Spleen (tissue), 11 donors: Measurements from ENCODE around the gene LRP1. TPM values are rescaled to one million over a fixed set of nuclear protein-coding genes. Genes with fewer than 3 reads are reported as not detected.

Experiments
- DNase-seq: peaks from one replicate; pipeline ENCODE4 v3.0.0-alpha.2; 2020
- H3K27ac ChIP-seq, 8 donors: fragments of 200-600 bp; sonication (generic) in 7 of 8; 1 replicate in 4 of 8; 2 replicates in 4 of 8; pipeline versions ENCODE4 v1.5.0 to v1.8.0; 2016 to 2021; ENCODE audit warnings: inconsistent platforms in 4 of 8, mild to moderate bottlenecking in 4 of 8, moderate library complexity in 1 of 8
- H3K27me3 ChIP-seq, 7 donors: fragments of 200-600 bp; sonication (generic) in 6 of 7; replicated peaks in 1 of 7; 1 replicate in 4 of 7; 2 replicates in 3 of 7; pipeline versions ENCODE4 v1.5.0 to v1.8.0; 2016 to 2021; ENCODE audit warnings: inconsistent platforms in 3 of 7, mild to moderate bottlenecking in 1 of 7
- H3K36me3 ChIP-seq, 6 donors: fragments of 200-600 bp; sonication (generic) in 5 of 6; 1 replicate in 4 of 6; 2 replicates in 2 of 6; pipeline versions ENCODE4 v1.5.0 to v1.8.0; 2016 to 2021; ENCODE audit warnings: inconsistent platforms in 2 of 6
- H3K4me1 ChIP-seq, 6 donors: fragments of 200-600 bp; sonication (generic) in 5 of 6; 1 replicate in 3 of 6; 2 replicates in 3 of 6; pipeline versions ENCODE4 v1.5.0 to v1.8.0; 2016 to 2021; ENCODE audit warnings: inconsistent platforms in 3 of 6
- H3K4me3 ChIP-seq, 8 donors: fragments of 200-600 bp; sonication (generic) in 7 of 8; 1 replicate in 4 of 8; 2 replicates in 4 of 8; pipeline versions ENCODE4 v1.5.0 to v1.8.0; 2016 to 2021; ENCODE audit warnings: inconsistent platforms in 4 of 8, mild to moderate bottlenecking in 4 of 8, moderate library complexity in 2 of 8
- H3K9me3 ChIP-seq, 8 donors: fragments of 200-600 bp; sonication (generic) in 7 of 8; 1 replicate in 4 of 8; 2 replicates in 4 of 8; pipeline versions ENCODE4 v1.5.0 to v1.8.0; 2016 to 2021; ENCODE audit warnings: inconsistent platforms in 4 of 8
- POLR2A ChIP-seq, 3 donors: fragments of 450-650 bp; IDR thresholded peaks; one replicate each; pipeline ENCODE4 v1.5.1; 2017; ENCODE audit warnings: antibody characterized with exemption in 3 of 3, mild to moderate bottlenecking in 1 of 3
- POLR2AphosphoS5 ChIP-seq, 3 donors: sonication (generic); formaldehyde crosslinking; IDR thresholded peaks; one replicate each; pipeline ENCODE4 v1.5.1; 2017; ENCODE audit warnings: antibody characterized with exemption in 3 of 3
- WGBS, 5 donors: extraction: QIAGEN DNeasy Blood & Tissue Kit in 3 of 5; methylation state at CpG; one replicate each; pipeline versions ENCODE4 v1.1.5 to v1.1.7; 2013 to 2018; 5-methylcytosine and 5-hydroxymethylcytosine counted together
- intact Hi-C: fragments of 100-400 bp; cut with DNase I; formaldehyde crosslinking; loops from one replicate; pipeline ENCODE4 v1.15.0; 2023; ENCODE audit warnings: low total_unique reads
- polyA plus RNA-seq, 3 donors: library from polyadenylated mRNA; stranded (reverse); fragments of 200-250 nt; gene quantifications; one replicate each; pipeline ENCODE4 v1.2.1, GENCODE V29; 2013
- total RNA-seq, 7 donors: library from RNA; depleted of rRNA in 3 of 7; stranded (reverse); fragments of >200 nt in 3 of 7; fragmentation: NEBNext Ultra II Directional in 4 of 7; extraction: Animal tissue kit (Norgen Biotek cat#: 25700) in 4 of 7; gene quantifications; one replicate each; pipeline versions ENCODE4 v1.1.0 to v1.2.1, GENCODE V29; 2016 to 2021
- TF ChIP-seq, protein P1 (sequence below), 11 experiments: fragments of 200-600 bp in 7 of 11; fragments of 450-650 bp in 4 of 11; sonication (generic) in 4 of 11; IDR thresholded peaks in 8 of 11; conservative IDR thresholded peaks in 3 of 11; 1 replicate in 7 of 11; 2 replicates in 4 of 11; pipeline versions ENCODE4 v1.4.0 to v1.8.0; 2016 to 2021; ENCODE audit warnings: antibody characterized with exemption in 11 of 11, inconsistent platforms in 4 of 11, mild to moderate bottlenecking in 1 of 11
- donor health status: healthy with polysubstance abuse.
- donor health status: DM: no; HTN: no; CAD: no; lungs with moderate emphysema.
- donor health status: DM: no; HTN: no; CAD: no.
- donor health status: Bipolar disorder and iron deficiency.
- donor health status: healthy.
- donor health status: DM: no; HTN: no; CAD: no.
- donor health status: DM: yes; HTN: yes; CAD: no.

LRP1 gene
- total and polyA plus RNA-seq, 10 donors, result 8.9 to 216 (median 159) TPM

DNA sequence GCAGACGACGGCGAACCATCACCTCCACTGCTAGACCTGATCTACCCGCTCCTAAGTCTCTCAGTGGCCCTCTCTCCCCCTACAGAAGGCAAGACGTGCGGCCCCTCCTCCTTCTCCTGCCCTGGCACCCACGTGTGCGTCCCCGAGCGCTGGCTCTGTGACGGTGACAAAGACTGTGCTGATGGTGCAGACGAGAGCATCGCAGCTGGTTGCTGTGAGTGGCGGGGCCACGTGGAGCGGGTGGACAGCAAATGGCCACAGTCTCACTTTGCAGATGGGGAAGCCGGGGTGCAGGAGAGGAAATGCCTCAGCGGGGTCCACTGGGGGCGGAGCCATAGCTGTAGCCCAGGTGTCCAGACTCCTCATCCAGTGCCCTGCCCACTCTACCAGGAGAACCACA is 66.9 kb downstream of the LRP1 start:
- Histone ChIP-seq H3K4me3 (no peak overlapping the region), H3K36me3 (peaks cover 0 to 100% (median 44%) of the 10 kb centered on the region in 6 donors), H3K4me1 (no peaks in the 10 kb centered on the region), H3K9me3 (no peaks in the 10 kb centered on the region), H3K27ac (no peak overlapping the region), H3K27me3 (no peaks in the 10 kb centered on the region)
- 78 to 86% (median 86%) methylated on average over 19 of the region's 19 CpGs for WGBS, 5 donors
- DNase-seq, result no peak
- peak in 1 of 3 donors; percentile 26 for TF ChIP-seq POLR2AphosphoS5 (IDR thresholded peaks at IDR 0.05)
- no peak for TF ChIP-seq POLR2A (IDR thresholded peaks at IDR 0.05)
- intact Hi-C loops, result no loop called here

DNA sequence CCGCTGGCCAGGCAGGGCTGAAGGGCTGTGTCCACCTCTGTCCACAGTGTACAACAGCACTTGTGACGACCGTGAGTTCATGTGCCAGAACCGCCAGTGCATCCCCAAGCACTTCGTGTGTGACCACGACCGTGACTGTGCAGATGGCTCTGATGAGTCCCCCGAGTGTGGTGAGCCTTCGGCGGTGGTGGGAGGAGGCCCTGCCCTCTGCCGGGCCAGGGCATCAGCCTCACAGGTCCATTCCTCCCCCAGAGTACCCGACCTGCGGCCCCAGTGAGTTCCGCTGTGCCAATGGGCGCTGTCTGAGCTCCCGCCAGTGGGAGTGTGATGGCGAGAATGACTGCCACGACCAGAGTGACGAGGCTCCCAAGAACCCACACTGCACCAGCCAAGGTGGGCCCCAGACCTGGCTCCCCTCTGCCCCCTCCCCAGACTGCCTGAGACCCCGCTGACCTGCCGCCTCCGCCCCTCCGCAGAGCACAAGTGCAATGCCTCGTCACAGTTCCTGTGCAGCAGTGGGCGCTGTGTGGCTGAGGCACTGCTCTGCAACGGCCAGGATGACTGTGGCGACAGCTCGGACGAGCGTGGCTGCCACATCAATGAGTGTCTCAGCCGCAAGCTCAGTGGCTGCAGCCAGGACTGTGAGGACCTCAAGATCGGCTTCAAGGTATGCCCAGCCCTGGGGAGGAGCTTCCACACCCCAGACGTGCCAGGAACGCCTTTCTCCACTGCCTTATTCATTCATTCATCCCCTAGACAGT is 67.5 kb downstream of the LRP1 start:
- intact Hi-C loops, result no loop called here
- Histone ChIP-seq H3K27me3 (no peaks in the 10 kb centered on the region), H3K27ac (no peak overlapping the region), H3K4me3 (no peak overlapping the region), H3K36me3 (peaks cover 0 to 100% (median 46%) of the 10 kb centered on the region in 6 donors), H3K9me3 (no peaks in the 10 kb centered on the region), H3K4me1 (no peaks in the 10 kb centered on the region)
- TF ChIP-seq POLR2AphosphoS5 (IDR thresholded peaks at IDR 0.05) (peak in 1 of 3 donors; percentile 21), POLR2A (IDR thresholded peaks at IDR 0.05) (no peak)
- WGBS, 5 donors, result 69 to 78% (median 73%) methylated on average over 25 to 34 of the region's 34 CpGs
- DNase-seq, result no peak

DNA sequence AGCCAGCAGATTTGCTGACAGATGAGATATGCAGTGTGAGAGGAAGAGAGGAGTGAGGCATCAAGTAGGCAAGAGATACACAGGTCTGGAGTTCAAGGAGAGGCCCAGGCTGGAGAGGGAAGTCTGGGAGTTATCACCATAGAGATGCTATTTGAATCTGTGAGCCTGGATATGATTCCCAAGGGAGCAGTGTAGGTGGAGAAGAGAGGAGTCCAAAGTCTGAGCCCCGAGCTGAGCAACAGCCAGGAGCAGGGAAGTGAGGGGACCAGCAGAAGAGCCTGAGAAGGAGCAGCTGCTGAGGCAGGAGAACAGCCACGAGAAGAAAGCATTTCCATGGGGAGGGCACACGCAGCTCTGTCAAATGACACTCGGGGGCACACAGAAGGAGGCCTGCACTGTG is 68.2 kb downstream of the LRP1 start:
- H3K4me1 ChIP-seq, result no peaks in the 10 kb centered on the region
- no peaks in the 10 kb centered on the region for H3K27me3 ChIP-seq
- TF ChIP-seq, protein P1, sequence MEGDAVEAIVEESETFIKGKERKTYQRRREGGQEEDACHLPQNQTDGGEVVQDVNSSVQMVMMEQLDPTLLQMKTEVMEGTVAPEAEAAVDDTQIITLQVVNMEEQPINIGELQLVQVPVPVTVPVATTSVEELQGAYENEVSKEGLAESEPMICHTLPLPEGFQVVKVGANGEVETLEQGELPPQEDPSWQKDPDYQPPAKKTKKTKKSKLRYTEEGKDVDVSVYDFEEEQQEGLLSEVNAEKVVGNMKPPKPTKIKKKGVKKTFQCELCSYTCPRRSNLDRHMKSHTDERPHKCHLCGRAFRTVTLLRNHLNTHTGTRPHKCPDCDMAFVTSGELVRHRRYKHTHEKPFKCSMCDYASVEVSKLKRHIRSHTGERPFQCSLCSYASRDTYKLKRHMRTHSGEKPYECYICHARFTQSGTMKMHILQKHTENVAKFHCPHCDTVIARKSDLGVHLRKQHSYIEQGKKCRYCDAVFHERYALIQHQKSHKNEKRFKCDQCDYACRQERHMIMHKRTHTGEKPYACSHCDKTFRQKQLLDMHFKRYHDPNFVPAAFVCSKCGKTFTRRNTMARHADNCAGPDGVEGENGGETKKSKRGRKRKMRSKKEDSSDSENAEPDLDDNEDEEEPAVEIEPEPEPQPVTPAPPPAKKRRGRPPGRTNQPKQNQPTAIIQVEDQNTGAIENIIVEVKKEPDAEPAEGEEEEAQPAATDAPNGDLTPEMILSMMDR (IDR thresholded peaks at IDR 0.05 in 8 of 11, conservative IDR thresholded peaks at IDR 0.05 in 3 of 11), result no peak
- TF ChIP-seq POLR2A (IDR thresholded peaks at IDR 0.05), result no peak
- TF ChIP-seq POLR2AphosphoS5 (IDR thresholded peaks at IDR 0.05), result no peak
- 70 to 84% (median 77%) methylated on average over 4 of the region's 4 CpGs for whole genome bisulfite sequencing, 5 donors
- no peak overlapping the region for H3K27ac ChIP-seq
- intact Hi-C loops, result no loop called here
- H3K9me3 ChIP-seq, result no peaks in the 10 kb centered on the region
- no peak overlapping the region for H3K4me3 ChIP-seq
- peaks cover 0 to 100% (median 47%) of the 10 kb centered on the region in 6 donors for H3K36me3 ChIP-seq
- DNase-seq, result no peak

DNA sequence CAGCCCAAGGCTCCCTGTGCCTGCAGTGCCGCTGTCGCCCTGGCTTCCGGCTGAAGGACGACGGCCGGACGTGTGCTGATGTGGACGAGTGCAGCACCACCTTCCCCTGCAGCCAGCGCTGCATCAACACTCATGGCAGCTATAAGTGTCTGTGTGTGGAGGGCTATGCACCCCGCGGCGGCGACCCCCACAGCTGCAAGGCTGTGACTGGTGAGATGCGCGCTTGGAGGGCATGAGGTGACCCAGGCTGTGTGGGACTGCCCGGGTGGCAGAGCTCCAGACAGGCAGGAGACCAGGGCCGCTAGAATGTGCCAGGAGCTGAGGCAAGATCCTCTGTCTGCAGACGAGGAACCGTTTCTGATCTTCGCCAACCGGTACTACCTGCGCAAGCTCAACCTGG is 68.7 kb downstream of the LRP1 start:
- intact Hi-C loops, result no loop called here
- H3K9me3 ChIP-seq, result no peaks in the 10 kb centered on the region

DNA sequence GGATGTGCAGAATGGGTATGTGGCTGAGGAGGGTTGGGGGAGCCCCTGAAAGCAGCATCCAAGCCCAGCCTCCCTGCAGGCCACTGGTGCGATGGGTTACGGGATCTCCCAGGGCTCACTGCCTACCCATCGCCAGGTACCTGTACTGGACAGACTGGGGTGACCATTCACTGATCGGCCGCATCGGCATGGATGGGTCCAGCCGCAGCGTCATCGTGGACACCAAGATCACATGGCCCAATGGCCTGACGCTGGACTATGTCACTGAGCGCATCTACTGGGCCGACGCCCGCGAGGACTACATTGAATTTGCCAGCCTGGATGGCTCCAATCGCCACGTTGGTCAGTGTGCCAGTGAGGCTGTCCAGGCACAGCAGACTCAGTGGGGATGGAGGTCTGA is 70.0 kb downstream of the LRP1 start:
- no peak for DNase-seq
- H3K36me3 ChIP-seq, result peaks cover 0 to 100% (median 56%) of the 10 kb centered on the region in 6 donors
- intact Hi-C loops, result no loop called here
- no peaks in the 10 kb centered on the region for H3K4me1 ChIP-seq
- H3K9me3 ChIP-seq, result no peaks in the 10 kb centered on the region
- H3K4me3 ChIP-seq, result no peak overlapping the region
- no peak overlapping the region for H3K27ac ChIP-seq
- 88 to 97% (median 94%) methylated on average over 16 to 17 of the region's 17 CpGs for WGBS, 5 donors
- H3K27me3 ChIP-seq, result no peaks in the 10 kb centered on the region
- TF ChIP-seq POLR2A (IDR thresholded peaks at IDR 0.05) (no peak), POLR2AphosphoS5 (IDR thresholded peaks at IDR 0.05) (peak in 1 of 3 donors; percentile 37)

More for the DNA sequence above, 68.7 kb downstream of the LRP1 start:
- TF ChIP-seq POLR2AphosphoS5 (IDR thresholded peaks at IDR 0.05), result peak in 1 of 3 donors; percentile 48
- TF ChIP-seq, protein P1 (IDR thresholded peaks at IDR 0.05 in 8 of 11, conservative IDR thresholded peaks at IDR 0.05 in 3 of 11), result no peak
- no peak for TF ChIP-seq POLR2A (IDR thresholded peaks at IDR 0.05)
- H3K4me1 ChIP-seq, result no peaks in the 10 kb centered on the region
- no peak overlapping the region for H3K27ac ChIP-seq
- H3K36me3 ChIP-seq, result peaks cover 0 to 100% (median 50%) of the 10 kb centered on the region in 6 donors
- 75 to 94% (median 89%) methylated on average over 7 to 22 of the region's 22 CpGs for WGBS, 5 donors
- H3K4me3 ChIP-seq, result no peak overlapping the region
- no peaks in the 10 kb centered on the region for H3K27me3 ChIP-seq
- no peak for DNase-seq
